ENCODE measurements around the gene CCDC136.
A peak's percentile ranks its signal among the peaks of the same experiment; 100 is the strongest.

The CCDC136 gene

GRCh38 chr7:128791121-128791971, at the start of gene CCDC136:
Gene CCDC136 (plus strand): TSS chr7:128791968. CDS start chr7:128792412, 444 bp downstream.
- DNase-seq (ENCODE audit: low spot score) (no peak), ATAC-seq (ENCODE audit: low read depth) (peak; percentile 86)
- no peak for TF ChIP-seq CTCF (IDR thresholded peaks at IDR 0.05; ENCODE audit: poor library complexity, severe bottlenecking)
- Histone ChIP-seq H3K27me3 (ENCODE audit: insufficient read depth, poor library complexity, severe bottlenecking) (no peaks in the 10 kb centered on the region), H3K4me1 (ENCODE audit: insufficient read depth, poor library complexity, severe bottlenecking) (no peaks in the 10 kb centered on the region), H3K4me3 (ENCODE audit: severe bottlenecking) (peak within 1 kb of the TSS; percentile 68), H3K27ac (ENCODE audit: poor library complexity, severe bottlenecking) (no peak within 1 kb of the TSS), H3K9me3 (ENCODE audit: severe bottlenecking) (no peaks in the 10 kb centered on the region), H3K36me3 (ENCODE audit: low read depth) (no peaks in the 10 kb centered on the region)

- Histone ChIP-seq H3K36me3 (ENCODE audit: low read depth) (peaks cover 62% of the 10 kb centered on the region), H3K4me1 (ENCODE audit: insufficient read depth, poor library complexity, severe bottlenecking) (peaks cover 41% of the 10 kb centered on the region), H3K4me3 (ENCODE audit: severe bottlenecking) (no peak overlapping the region), H3K27ac (ENCODE audit: poor library complexity, severe bottlenecking) (peak overlapping the region; percentile 83), H3K27me3 (ENCODE audit: insufficient read depth, poor library complexity, severe bottlenecking) (no peaks in the 10 kb centered on the region), H3K9me3 (ENCODE audit: severe bottlenecking) (no peaks in the 10 kb centered on the region)
- TF ChIP-seq CTCF (IDR thresholded peaks at IDR 0.05; ENCODE audit: poor library complexity, severe bottlenecking) = no peak
- peak; percentile 13; the same call in 2 of the 3 replicates for ATAC-seq (ENCODE audit: low read depth)
- DNase-seq (ENCODE audit: low spot score) = no peak
Observed at GRCh38 chr7:128742206-128742605, 49.6 kb upstream of the CCDC136 start.

GRCh38 chr7:128743112-128743772, 48.5 kb upstream of the CCDC136 start:
- ATAC-seq (ENCODE audit: low read depth) (no peak), DNase-seq (ENCODE audit: low spot score) (no peak)
- no peaks in the 10 kb centered on the region for H3K9me3 ChIP-seq (ENCODE audit: severe bottlenecking)
- peak overlapping the region; percentile 83 for H3K27ac ChIP-seq (ENCODE audit: poor library complexity, severe bottlenecking)
- H3K36me3 ChIP-seq (ENCODE audit: low read depth) = peaks cover 72% of the 10 kb centered on the region
- peaks cover 33% of the 10 kb centered on the region for H3K4me1 ChIP-seq (ENCODE audit: insufficient read depth, poor library complexity, severe bottlenecking)
- no peaks in the 10 kb centered on the region for H3K27me3 ChIP-seq (ENCODE audit: insufficient read depth, poor library complexity, severe bottlenecking)
- TF ChIP-seq CTCF (IDR thresholded peaks at IDR 0.05; ENCODE audit: poor library complexity, severe bottlenecking) = no peak
- H3K4me3 ChIP-seq (ENCODE audit: severe bottlenecking) = no peak overlapping the region

- DNase-seq (ENCODE audit: low spot score) (no peak), ATAC-seq (ENCODE audit: low read depth) (no peak)
- no peak overlapping the region for H3K4me3 ChIP-seq (ENCODE audit: severe bottlenecking)
- H3K9me3 ChIP-seq (ENCODE audit: severe bottlenecking) = no peaks in the 10 kb centered on the region
- TF ChIP-seq CTCF (IDR thresholded peaks at IDR 0.05; ENCODE audit: poor library complexity, severe bottlenecking) = no peak
- peaks cover 84% of the 10 kb centered on the region for H3K36me3 ChIP-seq (ENCODE audit: low read depth)
- peaks cover 28% of the 10 kb centered on the region for H3K4me1 ChIP-seq (ENCODE audit: insufficient read depth, poor library complexity, severe bottlenecking)
- no peaks in the 10 kb centered on the region for H3K27me3 ChIP-seq (ENCODE audit: insufficient read depth, poor library complexity, severe bottlenecking)
- no peak overlapping the region for H3K27ac ChIP-seq (ENCODE audit: poor library complexity, severe bottlenecking)
Observed at GRCh38 chr7:128744366-128744905, 47.3 kb upstream of the CCDC136 start.
